ENCODE data around the gene ABTB2. TPM values are rescaled to one million over a fixed set of nuclear protein-coding genes. Genes with fewer than 3 reads are reported as not detected.

Gene ABTB2
- total and polyA plus RNA-seq, 9 of the 15 experiments (the other 6 are each of a cell fraction or from before 2014, with no cell fraction given): 0.03 to 0.18 (median 0.12) TPM; not detected in 2

GRCh38 chr11:34348919-34349318, 8.9 kb downstream of the ABTB2 start (continued):
- TF ChIP-seq ID3 (CRISPR knock-in tag; IDR thresholded peaks at IDR 0.05): no peak
- no peak for TF ChIP-seq ID3 (tag; IDR thresholded peaks at IDR 0.05)
- TF ChIP-seq PPARD (CRISPR knock-in tag; IDR thresholded peaks at IDR 0.05): no peak
- no peak for TF ChIP-seq CEBPB (tag; IDR thresholded peaks at IDR 0.05)
- no peak for TF ChIP-seq HEY1 (CRISPR knock-in tag; IDR thresholded peaks at IDR 0.05; ENCODE audit: borderline replicate concordance)
- TF ChIP-seq NR2C2 (CRISPR knock-in tag; IDR thresholded peaks at IDR 0.05): no peak
- TF ChIP-seq NR2C2 (tag; IDR thresholded peaks at IDR 0.05): no peak

- in situ Hi-C loops (cut with MboI): loop anchor here (25.0 kb wide), 1 partner anchor 511 kb away; no protein-coding TSS in a partner anchor
- FAIRE-seq (no peak), ATAC-seq (no peak), DNase-seq (ENCODE audit: extremely low read depth in 1 of 4, low spot score in 3 of 4) (no peak)
- H3K4me1 ChIP-seq (replicated peaks in 1 of 2; ENCODE audit: control insufficient read depth in 2 of 2, insufficient read depth in 2 of 2, low read length in 2 of 2): no peaks in the 10 kb centered on the region
- CTCF ChIA-PET (ENCODE audit: low intra/inter-chr PET ratio): no interaction called here
- H4K20me1 ChIP-seq (replicated peaks; ENCODE audit: control insufficient read depth, insufficient read depth, low read length): peaks cover 4% of the 10 kb centered on the region
- POLR2A ChIA-PET: interaction anchor here (1.0 kb wide), 2 partner anchors 9 to 163 kb away, joined by 4 read pairs; partner anchors contain the start of gene ABTB2
- no peaks in the 10 kb centered on the region for H3K36me3 ChIP-seq (ENCODE audit: control insufficient read depth, insufficient read depth, low read length)
- H3K27ac ChIP-seq (ENCODE audit: extremely low read depth, low read depth, low read length): no peak overlapping the region
- peaks cover 23 to 56% of the 10 kb centered on the region in 2 experiments for H3K27me3 ChIP-seq (ENCODE audit: control insufficient read depth in 2 of 2, insufficient read depth in 2 of 2, low read length in 2 of 2)
- H3K9ac ChIP-seq (ENCODE audit: insufficient read depth in 1 of 2, low read depth in 2 of 2, low read length in 2 of 2): no peak overlapping the region
- H3K9me1 ChIP-seq (ENCODE audit: control insufficient read depth, insufficient read depth, low read length): no peaks in the 10 kb centered on the region
- intact Hi-C loops (cut with micrococcal nuclease): no loop called here
- no peak overlapping the region for H3K4me2 ChIP-seq (ENCODE audit: insufficient read depth, low read length)
- no TSS peak for BruUV-seq (replicated peaks)
- H3K9me3 ChIP-seq (replicated peaks; ENCODE audit: control insufficient read depth, insufficient read depth, low read depth, low read length): no peaks in the 10 kb centered on the region
- H3K4me3 ChIP-seq: no peak overlapping the region
- no peak overlapping the region for H2AFZ ChIP-seq (ENCODE audit: low read depth, low read length)
- 0% methylated on average over 2 of the region's 2 CpGs for WGBS (ENCODE audit: insufficient coverage, low coverage, missing lambda C conversion rate)
- H3K79me2 ChIP-seq (ENCODE audit: control insufficient read depth, insufficient read depth, low read length): no peaks in the 10 kb centered on the region
- TF ChIP-seq RFX7 (CRISPR knock-in tag; IDR thresholded peaks at IDR 0.05): no peak
- TF ChIP-seq ARID1B (IDR thresholded peaks at IDR 0.05): no peak
- no peak for TF ChIP-seq MYC (IDR thresholded peaks at IDR 0.05; ENCODE audit: low read depth, low read length)
- no peak for TF ChIP-seq MYC (CRISPR knock-in tag; IDR thresholded peaks at IDR 0.05; ENCODE audit: borderline replicate concordance, low read depth)
- TF ChIP-seq ZNF75A (CRISPR knock-in tag; IDR thresholded peaks at IDR 0.05): no peak
- no peak for TF ChIP-seq SMC3 (conservative IDR thresholded peaks at IDR 0.05; ENCODE audit: insufficient read depth, low read depth, low read length)
- no peak for TF ChIP-seq FOXJ2 (tag; IDR thresholded peaks at IDR 0.05)
- no peak for TF ChIP-seq ELF1 (tag; IDR thresholded peaks at IDR 0.05)
- no peak for TF ChIP-seq DDX20 (tag; IDR thresholded peaks at IDR 0.05; ENCODE audit: low read depth)
- no peak for TF ChIP-seq HNRNPH1 (optimal IDR thresholded peaks at IDR 0.05; ENCODE audit: low read depth, low read length)
- TF ChIP-seq ZNF174 (CRISPR knock-in tag; IDR thresholded peaks at IDR 0.05): no peak
- TF ChIP-seq FOXP4 (CRISPR knock-in tag; IDR thresholded peaks at IDR 0.05; ENCODE audit: borderline replicate concordance): no peak
- no peak for TF ChIP-seq ZNF76 (CRISPR knock-in tag; IDR thresholded peaks at IDR 0.05; ENCODE audit: borderline replicate concordance)
- TF ChIP-seq POU5F1 (IDR thresholded peaks at IDR 0.05; ENCODE audit: borderline replicate concordance, low read depth, low read length, partially characterized antibody): no peak
Observed at GRCh38 chr11:34348096-34348495, 9.7 kb downstream of the ABTB2 start.

All from K562 (cell line).